Spleen (tissue), 11 donors: ENCODE measurements around the gene SUCLG2. TPM values are rescaled to one million over a fixed set of nuclear protein-coding genes. Genes with fewer than 3 reads are reported as not detected.
A peak's percentile ranks its signal among the peaks of the same experiment; 100 is the strongest.

ENCODE experiments used
- DNase-seq: peaks from one replicate; pipeline ENCODE4 v3.0.0-alpha.2; 2020
- H3K27ac ChIP-seq, 8 donors: fragments of 200-600 bp; sonication (generic) in 7 of 8; 1 replicate in 4 of 8; 2 replicates in 4 of 8; pipeline versions ENCODE4 v1.5.0 to v1.8.0; 2016 to 2021; ENCODE audit warnings: inconsistent platforms in 4 of 8, mild to moderate bottlenecking in 4 of 8, moderate library complexity in 1 of 8
- H3K27me3 ChIP-seq, 7 donors: fragments of 200-600 bp; sonication (generic) in 6 of 7; replicated peaks in 1 of 7; 1 replicate in 4 of 7; 2 replicates in 3 of 7; pipeline versions ENCODE4 v1.5.0 to v1.8.0; 2016 to 2021; ENCODE audit warnings: inconsistent platforms in 3 of 7, mild to moderate bottlenecking in 1 of 7
- H3K36me3 ChIP-seq, 6 donors: fragments of 200-600 bp; sonication (generic) in 5 of 6; 1 replicate in 4 of 6; 2 replicates in 2 of 6; pipeline versions ENCODE4 v1.5.0 to v1.8.0; 2016 to 2021; ENCODE audit warnings: inconsistent platforms in 2 of 6
- H3K4me1 ChIP-seq, 6 donors: fragments of 200-600 bp; sonication (generic) in 5 of 6; 1 replicate in 3 of 6; 2 replicates in 3 of 6; pipeline versions ENCODE4 v1.5.0 to v1.8.0; 2016 to 2021; ENCODE audit warnings: inconsistent platforms in 3 of 6
- H3K4me3 ChIP-seq, 8 donors: fragments of 200-600 bp; sonication (generic) in 7 of 8; 1 replicate in 4 of 8; 2 replicates in 4 of 8; pipeline versions ENCODE4 v1.5.0 to v1.8.0; 2016 to 2021; ENCODE audit warnings: inconsistent platforms in 4 of 8, mild to moderate bottlenecking in 4 of 8, moderate library complexity in 2 of 8
- H3K9me3 ChIP-seq, 8 donors: fragments of 200-600 bp; sonication (generic) in 7 of 8; 1 replicate in 4 of 8; 2 replicates in 4 of 8; pipeline versions ENCODE4 v1.5.0 to v1.8.0; 2016 to 2021; ENCODE audit warnings: inconsistent platforms in 4 of 8
- CTCF ChIP-seq, 11 experiments: fragments of 200-600 bp in 7 of 11; fragments of 450-650 bp in 4 of 11; sonication (generic) in 4 of 11; IDR thresholded peaks in 8 of 11; conservative IDR thresholded peaks in 3 of 11; 1 replicate in 7 of 11; 2 replicates in 4 of 11; pipeline versions ENCODE4 v1.4.0 to v1.8.0; 2016 to 2021; ENCODE audit warnings: antibody characterized with exemption in 11 of 11, inconsistent platforms in 4 of 11, mild to moderate bottlenecking in 1 of 11
- POLR2A ChIP-seq, 3 donors: fragments of 450-650 bp; IDR thresholded peaks; one replicate each; pipeline ENCODE4 v1.5.1; 2017; ENCODE audit warnings: antibody characterized with exemption in 3 of 3, mild to moderate bottlenecking in 1 of 3
- POLR2AphosphoS5 ChIP-seq, 3 donors: sonication (generic); formaldehyde crosslinking; IDR thresholded peaks; one replicate each; pipeline ENCODE4 v1.5.1; 2017; ENCODE audit warnings: antibody characterized with exemption in 3 of 3
- WGBS, 5 donors: extraction: QIAGEN DNeasy Blood & Tissue Kit in 3 of 5; methylation state at CpG; one replicate each; pipeline versions ENCODE4 v1.1.5 to v1.1.7; 2013 to 2018; 5-methylcytosine and 5-hydroxymethylcytosine counted together
- intact Hi-C: fragments of 100-400 bp; cut with DNase I; formaldehyde crosslinking; loops from one replicate; pipeline ENCODE4 v1.15.0; 2023; ENCODE audit warnings: low total_unique reads
- polyA plus RNA-seq, 3 donors: library from polyadenylated mRNA; stranded (reverse); fragments of 200-250 nt; gene quantifications; one replicate each; pipeline ENCODE4 v1.2.1, GENCODE V29; 2013
- total RNA-seq, 7 donors: library from RNA; depleted of rRNA in 3 of 7; stranded (reverse); fragments of >200 nt in 3 of 7; fragmentation: NEBNext Ultra II Directional in 4 of 7; extraction: Animal tissue kit (Norgen Biotek cat#: 25700) in 4 of 7; gene quantifications; one replicate each; pipeline versions ENCODE4 v1.1.0 to v1.2.1, GENCODE V29; 2016 to 2021
- donor health status: healthy with polysubstance abuse.
- donor health status: DM: no; HTN: no; CAD: no; lungs with moderate emphysema.
- donor health status: DM: no; HTN: no; CAD: no.
- donor health status: Bipolar disorder and iron deficiency.
- donor health status: healthy.
- donor health status: DM: no; HTN: no; CAD: no.
- donor health status: DM: yes; HTN: yes; CAD: no.

SUCLG2 gene
- total and polyA plus RNA-seq, 10 donors, result 31.5 to 75.6 (median 55.2) TPM

DNA sequence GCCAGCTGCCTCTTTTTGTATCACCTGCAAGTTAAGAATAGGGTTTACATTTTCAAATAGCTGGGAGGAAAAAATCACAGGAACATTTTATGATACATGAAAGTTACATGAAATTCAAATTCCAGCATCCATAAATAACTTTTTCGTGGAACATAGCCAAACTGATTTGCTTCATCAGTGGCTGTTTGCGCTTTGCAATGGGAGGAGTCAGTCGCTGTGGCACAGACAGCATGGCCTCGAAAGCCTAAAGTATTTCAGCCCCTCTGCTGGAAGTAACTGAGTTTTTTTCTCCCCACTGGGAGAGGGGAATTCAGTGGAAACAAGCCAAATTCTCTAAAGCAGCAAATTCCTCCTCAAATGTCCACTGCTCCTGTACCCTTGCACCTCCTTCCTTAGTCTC is 271.9 kb downstream of the SUCLG2 start:
- Histone ChIP-seq H3K36me3 (peaks cover 0 to 34% (median 0%) of the 10 kb centered on the region in 6 donors), H3K27me3 (no peaks in the 10 kb centered on the region), H3K9me3 (no peaks in the 10 kb centered on the region), H3K4me3 (no peak overlapping the region), H3K4me1 (peaks cover 0 to 32% (median 11%) of the 10 kb centered on the region in 6 donors), H3K27ac (no peak overlapping the region)
- WGBS, 5 donors, result 69 to 88% (median 74%) methylated on average over 4 of the region's 4 CpGs
- no peak for DNase-seq
- intact Hi-C loops, result loop anchor here (5.0 kb wide), 1 partner anchor 410 kb away; no protein-coding TSS in a partner anchor
- TF ChIP-seq POLR2A (IDR thresholded peaks at IDR 0.05) (no peak), POLR2AphosphoS5 (IDR thresholded peaks at IDR 0.05) (no peak), CTCF (IDR thresholded peaks at IDR 0.05 in 8 of 11, conservative IDR thresholded peaks at IDR 0.05 in 3 of 11) (no peak)

GRCh38 chr3:67381667-67382272 is 272.6 kb downstream of the SUCLG2 start:
- H3K9me3 ChIP-seq, result no peaks in the 10 kb centered on the region
- intact Hi-C loops, result loop anchor here (5.0 kb wide), 1 partner anchor 411 kb away; no protein-coding TSS in a partner anchor
- H3K4me1 ChIP-seq, result peaks cover 0 to 32% (median 11%) of the 10 kb centered on the region in 6 donors
- no peaks in the 10 kb centered on the region for H3K27me3 ChIP-seq
- no peak overlapping the region for H3K4me3 ChIP-seq
- 55 to 60% (median 58%) methylated on average over 4 of the region's 4 CpGs for WGBS, 5 donors
- no peak for DNase-seq
- H3K36me3 ChIP-seq, result peaks cover 0 to 35% (median 0%) of the 10 kb centered on the region in 6 donors
- TF ChIP-seq POLR2AphosphoS5 (IDR thresholded peaks at IDR 0.05) (no peak), CTCF (IDR thresholded peaks at IDR 0.05 in 8 of 11, conservative IDR thresholded peaks at IDR 0.05 in 3 of 11) (peak; percentile 26 to 77 (median 57)), POLR2A (IDR thresholded peaks at IDR 0.05) (no peak)
- no peak overlapping the region for H3K27ac ChIP-seq

GRCh38 chr3:67380118-67380517 is 274.3 kb downstream of the SUCLG2 start:
- Histone ChIP-seq H3K27ac (no peak overlapping the region), H3K36me3 (peaks cover 0 to 51% (median 6%) of the 10 kb centered on the region in 6 donors), H3K4me3 (no peak overlapping the region), H3K4me1 (peaks cover 0 to 31% (median 11%) of the 10 kb centered on the region in 6 donors), H3K27me3 (no peaks in the 10 kb centered on the region), H3K9me3 (no peaks in the 10 kb centered on the region)
- no peak for TF ChIP-seq POLR2A (IDR thresholded peaks at IDR 0.05)
- no peak for TF ChIP-seq CTCF (IDR thresholded peaks at IDR 0.05 in 8 of 11, conservative IDR thresholded peaks at IDR 0.05 in 3 of 11)
- TF ChIP-seq POLR2AphosphoS5 (IDR thresholded peaks at IDR 0.05), result no peak
- 84 to 98% (median 98%) methylated on average over 2 of the region's 2 CpGs for WGBS, 5 donors
- intact Hi-C loops, result loop anchor here (5.0 kb wide), 1 partner anchor 412 kb away; no protein-coding TSS in a partner anchor
- no peak for DNase-seq

DNA sequence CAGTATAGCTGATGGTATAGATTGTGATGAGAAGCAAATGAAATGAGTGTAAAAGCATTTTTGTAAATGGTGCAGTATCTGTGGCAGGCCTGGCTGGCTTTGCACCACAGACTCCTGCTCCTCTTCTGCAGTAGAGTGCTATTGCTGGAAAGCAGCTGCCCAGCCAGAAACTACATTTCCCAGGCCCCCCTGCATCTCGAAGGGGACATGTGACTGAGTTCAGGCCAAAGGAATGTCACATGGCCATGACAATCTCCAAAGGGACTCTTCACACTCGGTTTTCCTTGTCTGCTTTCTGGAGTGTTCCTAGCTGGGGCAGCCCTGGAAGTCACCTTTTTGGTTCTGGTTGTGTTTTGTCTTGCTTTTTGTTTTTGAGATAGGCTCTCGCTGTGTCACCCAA is 277.1 kb downstream of the SUCLG2 start:
- DNase-seq, result no peak
- Histone ChIP-seq H3K27ac (no peak overlapping the region), H3K27me3 (no peaks in the 10 kb centered on the region), H3K36me3 (peaks cover 0 to 77% (median 8%) of the 10 kb centered on the region in 6 donors), H3K9me3 (no peaks in the 10 kb centered on the region), H3K4me1 (peaks cover 0 to 25% (median 9%) of the 10 kb centered on the region in 6 donors), H3K4me3 (no peak overlapping the region)
- TF ChIP-seq CTCF (IDR thresholded peaks at IDR 0.05 in 8 of 11, conservative IDR thresholded peaks at IDR 0.05 in 3 of 11) (no peak), POLR2AphosphoS5 (IDR thresholded peaks at IDR 0.05) (no peak)
- intact Hi-C loops, result loop anchor here (10.0 kb wide), 1 partner anchor 1498 kb away; no protein-coding TSS in a partner anchor
- WGBS, 5 donors, result 72 to 97% (median 89%) methylated on average over 3 of the region's 3 CpGs
